Measurements from ENCODE around the gene CACNA1C. TPM values are rescaled to one million over a fixed set of nuclear protein-coding genes. Genes with fewer than 3 reads are reported as not detected.

CACNA1C gene
- total RNA-seq, 2 donors from 2014 or later, result 0.86 to 6.3 TPM

- WGBS, 2 experiments (ENCODE audit: insufficient coverage in 1 of 2, insufficient read length in 1 of 2), result 84 to 91% methylated on average over 9 to 11 of the region's 11 CpGs
- H3K4me3 ChIP-seq (ENCODE audit: low read length), result no peak overlapping the region
- no peaks in the 10 kb centered on the region for H3K36me3 ChIP-seq (ENCODE audit: control insufficient read depth, insufficient read depth, low read length)
- no peaks in the 10 kb centered on the region for H3K9me3 Mint-ChIP-seq
- no peaks in the 10 kb centered on the region for H3K36me3 Mint-ChIP-seq (ENCODE audit: low read depth)
- no peak for TF ChIP-seq CTCF (conservative IDR thresholded peaks at IDR 0.05)
- no peak overlapping the region for H3K9ac ChIP-seq (ENCODE audit: extremely low read depth, low read length, poor library complexity, severe bottlenecking)
- DNase-seq, result no peak
- peaks cover 9% of the 10 kb centered on the region for H3K4me1 Mint-ChIP-seq
- no peak overlapping the region for H3K27ac Mint-ChIP-seq
- H3K9me3 ChIP-seq (ENCODE audit: control insufficient read depth, low read length), result no peaks in the 10 kb centered on the region
- H3K27me3 Mint-ChIP-seq (ENCODE audit: insufficient read depth), result peaks cover 5% of the 10 kb centered on the region
- no peaks in the 10 kb centered on the region for H3K27me3 ChIP-seq (ENCODE audit: control insufficient read depth, insufficient read depth, low read length, poor library complexity, severe bottlenecking)
- no peak overlapping the region for H3K4me3 Mint-ChIP-seq
- H3K27ac ChIP-seq (ENCODE audit: low read depth, low read length), result no peak overlapping the region
- no peaks in the 10 kb centered on the region for H3K4me1 ChIP-seq (ENCODE audit: control insufficient read depth, insufficient read depth, low read length)
Observed at GRCh38 chr12:2397356-2398045, 344.7 kb downstream of the CACNA1C start.

DNA sequence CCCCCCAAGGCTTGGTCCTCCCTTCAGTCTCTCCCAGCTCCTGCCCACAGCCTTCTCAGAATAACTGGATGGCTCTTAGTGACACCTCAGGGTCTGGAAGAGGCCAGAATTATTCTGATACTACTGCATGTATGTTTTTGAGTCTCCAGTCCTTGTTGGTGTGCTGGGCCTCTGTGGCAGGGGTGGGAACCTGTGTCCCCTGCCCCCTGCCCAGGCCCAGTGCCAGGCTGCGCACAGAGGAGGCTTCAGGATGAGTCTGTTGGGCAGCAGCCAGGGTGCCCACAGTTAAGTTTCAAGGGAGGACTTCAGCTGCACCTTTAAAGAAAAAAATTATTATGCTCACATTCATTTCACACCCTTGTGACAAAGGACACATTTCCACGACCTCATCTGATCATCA lies 348.3 kb downstream of the CACNA1C start:
- Histone ChIP-seq H3K4me3 (ENCODE audit: low read length) (no peak overlapping the region), H3K4me1 (ENCODE audit: control insufficient read depth, insufficient read depth, low read length) (no peaks in the 10 kb centered on the region), H3K27ac (ENCODE audit: low read depth, low read length) (no peak overlapping the region), H3K27me3 (ENCODE audit: control insufficient read depth, insufficient read depth, low read length, poor library complexity, severe bottlenecking) (no peaks in the 10 kb centered on the region), H3K9me3 (ENCODE audit: control insufficient read depth, low read length) (no peaks in the 10 kb centered on the region), H3K36me3 (ENCODE audit: control insufficient read depth, insufficient read depth, low read length) (no peaks in the 10 kb centered on the region), H3K9ac (ENCODE audit: extremely low read depth, low read length, poor library complexity, severe bottlenecking) (no peak overlapping the region)
- Mint-ChIP-seq H3K4me1 (peaks cover 7% of the 10 kb centered on the region), H3K9me3 (no peaks in the 10 kb centered on the region), H3K4me3 (no peak overlapping the region), H3K27ac (no peak overlapping the region), H3K36me3 (ENCODE audit: low read depth) (no peaks in the 10 kb centered on the region), H3K27me3 (ENCODE audit: insufficient read depth) (peaks cover 5% of the 10 kb centered on the region)
- WGBS, 2 experiments (ENCODE audit: insufficient coverage in 1 of 2, insufficient read length in 1 of 2), result 91% methylated on average over 2 of the region's 2 CpGs; no CpG with 5 or more reads in 1 of the 2 experiments
- TF ChIP-seq CTCF (conservative IDR thresholded peaks at IDR 0.05), result no peak
- DNase-seq, result no peak

DNA sequence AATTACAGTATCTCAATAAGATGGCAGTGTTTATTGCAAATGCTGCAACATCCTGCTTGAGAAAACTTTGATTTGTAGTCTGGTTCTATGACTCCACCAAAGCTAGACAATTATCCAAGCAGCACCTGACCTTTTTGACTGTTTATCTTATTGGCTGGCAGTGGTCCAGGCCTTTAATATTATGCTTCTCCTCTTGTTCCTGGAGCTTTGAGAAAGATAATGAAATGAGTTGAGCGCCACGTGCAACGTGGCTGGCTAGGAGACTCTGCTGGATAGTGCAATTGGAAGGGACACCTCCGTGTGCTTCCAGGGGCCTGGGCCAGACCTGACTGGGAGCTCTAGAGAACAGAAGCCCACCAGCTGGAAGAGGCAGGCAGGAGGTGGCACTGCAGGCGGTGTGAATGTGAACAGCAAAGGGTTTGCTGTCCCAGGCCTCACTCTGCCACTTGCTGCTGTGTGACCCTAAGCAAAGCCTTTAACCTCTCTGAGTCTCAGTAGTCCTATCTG lies 349.3 kb downstream of the CACNA1C start:
- H3K36me3 Mint-ChIP-seq (ENCODE audit: low read depth), result no peaks in the 10 kb centered on the region
- H3K4me3 ChIP-seq (ENCODE audit: low read length), result no peak overlapping the region
- peaks cover 5% of the 10 kb centered on the region for H3K27me3 Mint-ChIP-seq (ENCODE audit: insufficient read depth)
- no peaks in the 10 kb centered on the region for H3K36me3 ChIP-seq (ENCODE audit: control insufficient read depth, insufficient read depth, low read length)
- no peaks in the 10 kb centered on the region for H3K4me1 ChIP-seq (ENCODE audit: control insufficient read depth, insufficient read depth, low read length)
- no peak overlapping the region for H3K27ac Mint-ChIP-seq
- no peaks in the 10 kb centered on the region for H3K27me3 ChIP-seq (ENCODE audit: control insufficient read depth, insufficient read depth, low read length, poor library complexity, severe bottlenecking)
- no peak for DNase-seq
- no peaks in the 10 kb centered on the region for H3K9me3 ChIP-seq (ENCODE audit: control insufficient read depth, low read length)
- H3K4me1 Mint-ChIP-seq, result peaks cover 7% of the 10 kb centered on the region
- no peaks in the 10 kb centered on the region for H3K9me3 Mint-ChIP-seq
- TF ChIP-seq CTCF (conservative IDR thresholded peaks at IDR 0.05), result peak; percentile 36
- H3K27ac ChIP-seq (ENCODE audit: low read depth, low read length), result no peak overlapping the region
- no peak overlapping the region for H3K9ac ChIP-seq (ENCODE audit: extremely low read depth, low read length, poor library complexity, severe bottlenecking)
- WGBS, 2 experiments (ENCODE audit: insufficient coverage in 1 of 2, insufficient read length in 1 of 2), result 88 to 92% methylated on average over 4 to 5 of the region's 5 CpGs
- no peak overlapping the region for H3K4me3 Mint-ChIP-seq

All from endodermal cell (in vitro differentiated cells).